Activated CD8-positive, alpha-beta memory T cell treated with anti-CD3 and anti-CD28 coated beads, Interleukin-2, amount 50 U/mL, for 24 hours (primary cell): ENCODE measurements around the gene ATRNL1.
"Not testable (repeated sequence)": the region's sequence is repeated elsewhere in the genome, so short reads cannot be mapped to it uniquely, and the experiment has no call there.

Experiments
- DNase-seq: peaks from one replicate; pipeline ENCODE4 v3.0.0-alpha.2; 2020; ENCODE audit errors: extremely low read depth

Gene ATRNL1

DNA sequence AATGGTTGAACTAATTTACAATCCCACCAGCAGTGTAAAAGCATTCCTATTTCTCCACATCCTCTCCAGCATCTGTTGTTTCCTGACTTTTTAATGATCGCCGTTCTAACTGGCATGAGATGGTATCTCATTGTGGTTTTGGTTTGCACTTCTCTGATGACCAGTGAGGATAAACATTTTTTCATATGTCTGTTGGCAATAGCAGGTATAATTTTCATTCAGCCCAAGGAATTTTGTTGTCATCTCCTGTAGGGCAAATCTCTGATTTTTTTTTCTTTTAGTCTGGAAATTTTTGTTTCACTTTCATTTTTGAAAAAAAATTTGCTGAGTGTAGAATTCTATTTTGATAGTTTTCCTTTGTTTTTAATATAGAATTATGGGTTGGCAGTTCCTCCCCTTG is 114.1 kb downstream of the ATRNL1 start:
- DNase-seq, result not testable (repeated sequence)

DNA sequence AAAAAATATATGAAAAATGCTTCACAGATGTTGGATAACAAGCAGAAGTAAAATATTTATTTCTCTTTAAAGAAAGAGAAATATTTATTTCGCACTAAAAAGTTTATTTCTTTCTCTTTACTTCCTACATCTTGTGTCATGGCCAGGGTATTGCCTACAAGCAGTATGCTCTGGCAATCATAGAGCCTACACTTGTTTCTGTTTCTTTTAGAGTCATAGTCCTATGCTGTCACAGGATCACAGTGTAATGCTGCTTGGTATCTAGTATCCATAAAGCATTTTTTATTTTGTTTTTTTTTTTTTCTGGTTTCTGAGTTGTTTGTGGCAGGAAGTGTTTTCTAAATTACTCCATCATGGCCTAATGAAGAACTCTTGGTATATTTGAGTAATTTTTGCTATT is 116.0 kb downstream of the ATRNL1 start:
- DNase-seq, result no peak

DNA sequence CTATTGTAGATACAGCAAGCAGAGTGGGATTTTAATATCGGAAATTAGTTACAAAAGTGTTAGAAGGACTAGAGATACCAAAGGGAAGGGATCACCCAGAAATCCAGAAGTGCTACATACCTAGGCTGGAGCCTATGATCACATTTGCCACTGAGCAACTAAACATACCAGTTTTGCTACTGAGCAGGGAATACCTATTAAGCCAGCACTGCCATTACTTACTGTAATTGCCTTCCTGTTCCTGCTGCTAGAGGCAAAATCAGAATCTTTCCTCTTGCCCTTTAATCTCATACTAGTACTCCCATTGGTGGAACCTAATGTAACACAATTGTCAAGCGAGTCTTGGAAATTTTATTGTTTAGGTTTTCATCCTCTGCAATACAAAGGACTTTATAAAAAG is 121.7 kb downstream of the ATRNL1 start:
- DNase-seq, result no peak

GRCh38 chr10:115219203-115219602 is 126.0 kb downstream of the ATRNL1 start:
- no peak for DNase-seq

- no peak for DNase-seq
Observed at GRCh38 chr10:115222039-115222438, 128.9 kb downstream of the ATRNL1 start.

DNA sequence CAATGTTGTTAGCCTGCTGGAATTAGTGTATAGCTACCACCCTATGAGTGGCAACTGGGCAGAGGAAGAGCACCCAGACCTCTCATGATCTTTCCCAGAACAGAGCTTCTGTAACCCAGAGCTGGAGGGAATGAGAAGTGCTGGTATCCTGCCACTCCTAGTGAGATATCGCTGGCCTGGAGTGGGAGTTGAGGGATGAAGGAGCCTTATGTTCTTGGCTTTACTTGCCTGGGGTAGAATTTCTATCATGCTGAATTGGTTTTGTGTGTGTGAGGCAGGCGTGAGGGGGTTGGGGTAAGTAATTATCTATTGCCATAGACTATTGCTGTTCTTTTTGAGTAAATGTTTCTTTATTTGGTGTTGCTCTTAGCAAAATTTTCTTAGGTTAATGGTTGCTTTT is 146.6 kb downstream of the ATRNL1 start:
- no peak for DNase-seq

GRCh38 chr10:115250784-115251183 is 157.6 kb downstream of the ATRNL1 start:
- DNase-seq, result no peak

- not testable (repeated sequence) for DNase-seq
Observed at GRCh38 chr10:115253765-115254164, 160.6 kb downstream of the ATRNL1 start.

DNA sequence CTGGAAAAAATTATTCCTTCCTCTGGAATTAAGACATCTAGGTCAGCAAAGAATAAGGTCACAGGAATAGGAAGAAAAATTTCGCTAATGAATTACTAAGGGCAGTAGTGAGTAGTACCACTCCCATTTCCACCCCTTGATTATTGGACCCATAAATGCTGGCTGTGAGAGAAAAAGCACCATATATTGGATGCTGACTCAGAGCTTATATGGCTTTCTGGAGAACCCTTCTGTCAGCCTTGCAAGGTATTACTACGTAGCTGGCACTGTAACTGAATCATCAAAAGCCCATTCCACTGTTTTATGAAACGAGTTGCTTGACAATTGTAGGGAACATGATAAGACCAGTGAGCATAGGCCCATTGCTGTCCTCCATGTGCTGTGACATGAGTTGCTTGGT is 179.3 kb downstream of the ATRNL1 start:
- no peak for DNase-seq

- DNase-seq, result no peak
Observed at GRCh38 chr10:115278294-115278693, 185.1 kb downstream of the ATRNL1 start.

DNA sequence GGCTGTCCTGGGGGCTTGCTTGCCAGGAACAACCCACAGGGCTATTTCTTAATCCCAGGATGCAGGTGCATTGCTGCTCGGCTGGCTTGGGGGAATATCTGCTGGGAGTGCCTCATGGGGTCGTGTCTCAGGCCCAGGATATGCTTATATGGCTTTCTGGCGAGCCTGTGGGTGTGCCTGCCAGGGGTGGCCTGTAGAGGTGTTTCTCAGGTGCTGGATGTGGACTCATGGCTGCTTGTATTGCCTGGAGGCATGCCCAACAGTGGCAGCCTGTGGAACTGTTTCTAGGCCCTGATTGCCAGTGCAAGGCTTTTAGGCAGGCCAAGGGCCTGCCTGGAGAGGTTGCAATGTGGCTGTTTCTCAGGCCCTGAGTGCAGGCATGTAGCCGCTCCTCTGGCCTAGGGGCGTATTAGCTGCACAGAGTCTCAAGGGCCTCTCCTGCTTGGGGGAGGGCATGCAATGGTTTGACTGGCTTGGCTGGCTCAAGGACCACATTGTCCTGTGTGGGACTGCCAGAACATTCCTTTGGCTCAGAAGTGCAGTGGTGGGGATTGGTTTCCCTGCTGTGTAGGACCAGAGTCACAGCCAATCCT is 202.1 kb downstream of the ATRNL1 start:
- no peak for DNase-seq

DNA sequence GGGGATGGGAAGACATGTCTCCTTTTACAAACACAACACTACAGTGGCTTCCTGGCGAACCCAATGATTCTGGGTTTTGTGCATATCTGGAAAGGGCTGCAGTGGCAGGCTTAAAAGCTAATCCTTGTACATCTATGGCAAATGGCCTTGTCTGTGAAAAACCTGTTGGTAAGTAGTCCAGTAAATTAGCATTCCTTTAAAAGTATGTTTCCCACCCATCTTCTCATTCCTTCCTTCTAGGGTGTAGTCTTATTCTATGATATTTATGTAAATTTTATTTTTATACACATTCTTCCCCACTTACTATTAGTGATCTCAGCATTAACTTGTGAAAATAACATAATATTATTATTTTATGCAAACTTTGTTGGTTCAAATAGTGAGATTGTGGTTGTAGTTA is 206.9 kb downstream of the ATRNL1 start:
- no peak for DNase-seq

- DNase-seq, result not testable (repeated sequence)
Observed at GRCh38 chr10:115319669-115320068, 226.5 kb downstream of the ATRNL1 start.

GRCh38 chr10:115321360-115321759 is 228.2 kb downstream of the ATRNL1 start:
- DNase-seq, result no peak

- DNase-seq, result no peak
Observed at GRCh38 chr10:115328331-115328730, 235.2 kb downstream of the ATRNL1 start.

DNA sequence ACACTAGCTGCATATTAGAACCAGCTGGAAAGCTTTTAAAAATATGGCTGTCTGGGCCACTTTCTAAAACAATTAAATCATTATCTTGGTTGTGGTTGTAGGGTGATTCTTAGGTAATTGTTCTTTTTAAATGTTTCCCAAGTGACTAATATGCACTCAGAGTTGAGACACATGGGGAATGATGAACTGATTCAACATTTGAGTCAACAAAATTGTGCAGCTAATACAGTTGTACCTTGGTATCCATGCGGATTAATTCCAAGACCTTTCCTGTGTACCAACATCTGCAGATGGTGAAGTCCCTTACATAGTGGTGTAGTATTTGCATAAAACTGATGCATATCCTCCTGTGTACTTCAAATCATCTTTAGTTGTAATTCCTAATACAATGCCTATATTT is 242.2 kb downstream of the ATRNL1 start:
- DNase-seq, result no peak

GRCh38 chr10:115355162-115355760 is 262.1 kb downstream of the ATRNL1 start:
- DNase-seq, result no peak

DNA sequence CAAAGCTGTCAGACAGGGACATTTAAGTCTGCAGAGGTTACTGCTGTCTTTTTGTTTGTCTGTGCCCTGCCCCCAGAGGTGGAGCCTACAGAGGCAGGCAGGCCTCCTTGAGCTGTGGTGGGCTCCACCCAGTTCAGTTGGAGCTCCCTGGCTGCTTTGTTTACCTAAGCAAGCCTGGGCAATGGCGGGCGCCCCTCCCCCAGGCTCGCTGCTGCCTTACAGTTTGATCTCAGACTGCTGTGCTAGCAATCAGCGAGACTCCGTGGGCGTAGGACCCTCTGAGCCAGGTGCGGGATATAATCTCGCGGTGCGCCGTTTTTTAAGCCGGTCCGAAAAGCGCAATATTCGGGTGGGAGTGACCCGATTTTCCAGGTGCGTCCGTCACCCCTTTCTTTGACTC is 274.8 kb downstream of the ATRNL1 start:
- not testable (repeated sequence) for DNase-seq

DNA sequence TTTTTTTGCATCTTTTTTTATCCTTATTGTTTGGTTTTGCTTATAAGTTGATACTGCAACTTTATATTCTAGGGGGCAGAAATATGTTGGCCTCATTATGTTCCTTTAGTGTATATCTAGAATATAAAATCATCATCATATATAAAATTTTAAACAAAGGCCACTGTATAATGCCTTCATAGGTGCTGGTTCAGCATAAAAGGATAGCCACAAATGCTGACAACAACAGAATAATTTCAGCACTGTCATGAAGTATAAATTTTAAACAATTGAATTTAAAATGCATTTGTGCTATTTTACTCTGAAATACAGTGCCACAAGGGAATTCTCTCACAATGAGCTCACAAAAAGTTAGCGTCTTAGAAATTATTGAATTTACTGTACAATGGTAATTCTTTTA is 285.9 kb downstream of the ATRNL1 start:
- no peak for DNase-seq

DNA sequence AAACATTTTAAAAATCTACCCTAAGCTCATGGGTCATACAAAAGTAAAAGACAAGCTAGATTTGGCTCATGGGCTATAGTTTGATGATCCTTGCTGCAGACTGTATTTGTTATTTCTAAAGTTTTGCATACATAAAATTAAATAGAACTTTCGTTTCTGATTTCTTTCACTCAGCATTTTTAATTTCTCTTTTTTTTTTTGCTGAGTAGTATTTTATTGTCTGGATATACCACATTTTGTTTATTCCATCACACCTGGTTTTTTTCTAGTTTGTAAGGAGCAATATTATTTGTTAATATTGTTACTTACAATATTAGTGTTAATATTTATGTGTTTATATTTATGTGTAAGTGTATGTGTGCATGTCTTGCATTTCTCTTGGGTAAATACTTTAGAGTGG is 291.5 kb downstream of the ATRNL1 start:
- no peak for DNase-seq

DNA sequence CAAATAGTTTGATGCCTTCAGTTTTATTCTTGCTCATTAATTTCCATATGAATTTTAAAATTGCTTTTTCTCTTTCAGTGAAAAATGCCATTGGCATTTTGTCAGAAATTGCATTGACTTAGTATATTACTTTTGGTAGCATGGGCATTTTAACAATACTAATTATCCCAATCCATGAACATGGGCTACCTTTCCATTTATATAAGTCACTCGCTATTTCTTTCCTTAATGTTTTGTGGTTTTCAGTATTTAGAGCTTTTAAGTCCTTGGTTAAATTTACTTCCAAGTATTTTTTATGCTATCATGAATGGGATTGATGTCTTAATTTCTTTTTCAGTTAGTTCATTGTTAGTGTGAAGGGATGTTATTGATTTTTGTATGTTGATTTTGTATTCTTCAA is 297.4 kb downstream of the ATRNL1 start:
- DNase-seq, result no peak

DNA sequence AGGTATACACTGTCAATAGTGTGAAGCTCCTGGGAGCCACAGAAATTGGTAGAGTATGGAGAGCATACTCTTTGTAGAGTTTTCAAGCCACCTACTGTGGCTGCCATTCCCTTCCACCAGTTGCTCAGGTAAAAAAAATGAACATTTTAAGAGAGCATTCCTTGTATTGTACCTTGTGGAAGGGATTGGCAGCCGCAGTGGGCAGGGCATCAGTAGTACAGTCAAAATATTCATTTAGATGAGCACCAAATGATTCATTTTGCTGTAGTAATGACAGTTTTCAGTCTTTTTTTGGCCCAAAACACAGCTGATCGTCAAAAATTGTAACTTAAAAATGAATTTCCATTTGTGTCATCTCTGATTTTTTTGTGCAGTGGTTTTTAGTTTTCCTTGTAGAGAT is 304.9 kb downstream of the ATRNL1 start:
- DNase-seq, result no peak

DNA sequence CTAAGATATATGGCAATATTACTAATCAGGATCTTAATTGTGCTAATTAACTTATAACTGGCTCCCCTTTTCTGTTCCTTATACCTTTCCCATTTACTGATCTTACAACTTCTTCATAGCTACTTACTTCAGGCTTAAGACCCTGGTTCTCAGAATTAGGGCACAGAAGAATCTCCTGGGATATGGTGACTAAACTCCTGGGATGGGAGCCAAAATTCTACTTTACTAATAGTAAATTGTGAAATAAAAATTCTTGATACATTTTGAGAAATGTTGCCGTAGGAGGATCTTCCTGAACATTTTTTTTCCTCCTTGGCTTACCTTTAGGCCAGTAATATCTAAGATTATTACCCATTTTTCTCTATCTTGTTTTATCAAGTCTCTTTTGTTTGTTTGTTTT is 309.5 kb downstream of the ATRNL1 start:
- no peak for DNase-seq

DNA sequence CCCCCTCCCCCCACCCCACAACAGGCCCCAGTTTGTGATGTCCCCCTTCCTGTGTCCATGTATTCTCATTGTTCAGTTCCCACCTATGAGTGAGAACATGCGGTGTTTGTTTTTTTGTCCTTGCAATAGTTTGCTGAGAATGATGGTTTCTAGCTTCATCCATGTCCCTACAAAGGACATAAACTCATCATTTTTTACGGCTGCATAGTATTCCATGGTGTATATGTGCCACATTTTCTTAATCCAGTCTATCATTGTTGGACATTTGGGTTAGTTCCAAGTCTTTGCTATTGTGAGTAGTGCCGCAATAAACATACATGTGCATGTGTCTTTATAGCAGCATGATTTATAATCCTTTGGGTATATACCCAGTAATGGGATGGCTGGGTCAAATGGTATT is 312.7 kb downstream of the ATRNL1 start:
- not testable (repeated sequence) for DNase-seq
